ENCODE measurements around the gene C2orf76. TPM values are rescaled to one million over a fixed set of nuclear protein-coding genes. Genes with fewer than 3 reads are reported as not detected.

Gene C2orf76
- total RNA-seq, 1 experiment from 2014 or later: 5.7 TPM

DNA sequence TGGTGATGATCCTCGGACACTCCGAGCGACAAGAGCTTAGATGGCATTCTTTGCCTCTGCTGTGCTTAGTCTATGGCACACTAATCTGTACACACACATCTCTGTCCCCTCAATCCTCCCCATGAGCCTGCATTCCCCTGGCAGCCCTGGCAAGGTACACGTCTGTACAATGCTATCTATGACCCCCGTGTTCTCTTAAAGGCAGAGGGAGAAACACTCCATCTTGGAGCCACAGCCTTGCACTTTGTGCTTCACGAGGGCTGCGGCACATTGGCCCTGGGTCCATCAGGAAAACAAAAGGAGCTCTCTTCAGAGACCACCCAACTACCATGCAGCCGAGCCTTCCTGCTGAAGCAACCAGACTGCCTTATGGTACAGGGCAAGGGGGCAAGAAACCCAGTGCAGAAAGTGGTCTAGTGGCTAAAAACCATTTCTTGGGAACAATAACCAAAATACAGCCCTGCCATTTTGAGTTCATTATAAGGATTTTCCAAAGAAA is 100.5 kb downstream of the C2orf76 start:
- peak; percentile 17 for DNase-seq
- Histone ChIP-seq H2BK20ac (ENCODE audit: low read depth, low read length, poor library complexity, severe bottlenecking) (no peak overlapping the region), H4K91ac (ENCODE audit: insufficient read length, low read depth, low read length) (no peak overlapping the region), H3K4me1 (ENCODE audit: insufficient read depth, low read length) (no peaks in the 10 kb centered on the region; the same call in 1 of the 2 replicates), H3K27me3 (ENCODE audit: insufficient read depth, low read length) (no peaks in the 10 kb centered on the region), H3K27ac (ENCODE audit: insufficient read length, low read depth, low read length) (no peak overlapping the region), H4K20me1 (ENCODE audit: control insufficient read depth, insufficient read depth, insufficient read length) (no peaks in the 10 kb centered on the region), H3K56ac (ENCODE audit: insufficient read length, low read depth, low read length) (no peak overlapping the region), H2AFZ (ENCODE audit: low read length) (no peak overlapping the region), H2BK15ac (ENCODE audit: low read depth, low read length) (no peak overlapping the region), H2AK5ac (ENCODE audit: insufficient read length, low read length) (no peak overlapping the region), H3T11ph (ENCODE audit: low read length) (no peak overlapping the region), H3K23ac (ENCODE audit: insufficient read length, low read depth, low read length) (no peak overlapping the region), H3K23me2 (ENCODE audit: insufficient read length, low read depth, low read length, poor library complexity, severe bottlenecking) (no peaks in the 10 kb centered on the region), H2BK5ac (ENCODE audit: insufficient read length, low read length) (no peak overlapping the region), H3K9ac (ENCODE audit: extremely low read depth, insufficient read length, low read length) (no peak overlapping the region), H3K4ac (ENCODE audit: low read depth, low read length) (no peak overlapping the region), H4K5ac (ENCODE audit: insufficient read length, low read depth, low read length) (no peak overlapping the region), H3K18ac (ENCODE audit: insufficient read length, low read depth, low read length) (no peak overlapping the region), H3K79me2 (ENCODE audit: insufficient read depth, low read length) (no peaks in the 10 kb centered on the region), H2BK12ac (ENCODE audit: insufficient read length, low read depth, low read length) (no peak overlapping the region), H3K79me1 (ENCODE audit: insufficient read depth, low read depth, low read length, poor library complexity, severe bottlenecking) (no peaks in the 10 kb centered on the region), H3K14ac (ENCODE audit: insufficient read depth, low read length) (no peak overlapping the region), H4K8ac (replicated peaks; ENCODE audit: insufficient read length, low read depth, low read length) (no peak overlapping the region), H3K9me3 (ENCODE audit: control insufficient read depth, low read depth, low read length) (no peaks in the 10 kb centered on the region), H2BK120ac (ENCODE audit: low read depth, low read length, poor library complexity, severe bottlenecking) (no peak overlapping the region), H3K4me2 (ENCODE audit: insufficient read depth, insufficient read length, low read length) (no peak overlapping the region)
- Mint-ChIP-seq H3K9me3 (no peaks in the 10 kb centered on the region), H3K27ac (no peak overlapping the region), H3K27me3 (ENCODE audit: low read depth) (no peaks in the 10 kb centered on the region), H3K4me1 (peaks cover 23 to 26% of the 10 kb centered on the region in 2 experiments), H3K36me3 (ENCODE audit: insufficient read depth in 1 of 3, low read depth in 3 of 3) (peaks cover 0 to 9% (median 4%) of the 10 kb centered on the region in 3 experiments; a peak in 6 of 7 replicates), H3K4me3 (no peak overlapping the region)
- no CpG with 5 or more reads among the region's 8 CpGs for WGBS (ENCODE audit: extremely low coverage, insufficient read length, low lambda C conversion rate)
- TF ChIP-seq, protein P1, sequence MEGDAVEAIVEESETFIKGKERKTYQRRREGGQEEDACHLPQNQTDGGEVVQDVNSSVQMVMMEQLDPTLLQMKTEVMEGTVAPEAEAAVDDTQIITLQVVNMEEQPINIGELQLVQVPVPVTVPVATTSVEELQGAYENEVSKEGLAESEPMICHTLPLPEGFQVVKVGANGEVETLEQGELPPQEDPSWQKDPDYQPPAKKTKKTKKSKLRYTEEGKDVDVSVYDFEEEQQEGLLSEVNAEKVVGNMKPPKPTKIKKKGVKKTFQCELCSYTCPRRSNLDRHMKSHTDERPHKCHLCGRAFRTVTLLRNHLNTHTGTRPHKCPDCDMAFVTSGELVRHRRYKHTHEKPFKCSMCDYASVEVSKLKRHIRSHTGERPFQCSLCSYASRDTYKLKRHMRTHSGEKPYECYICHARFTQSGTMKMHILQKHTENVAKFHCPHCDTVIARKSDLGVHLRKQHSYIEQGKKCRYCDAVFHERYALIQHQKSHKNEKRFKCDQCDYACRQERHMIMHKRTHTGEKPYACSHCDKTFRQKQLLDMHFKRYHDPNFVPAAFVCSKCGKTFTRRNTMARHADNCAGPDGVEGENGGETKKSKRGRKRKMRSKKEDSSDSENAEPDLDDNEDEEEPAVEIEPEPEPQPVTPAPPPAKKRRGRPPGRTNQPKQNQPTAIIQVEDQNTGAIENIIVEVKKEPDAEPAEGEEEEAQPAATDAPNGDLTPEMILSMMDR (conservative IDR thresholded peaks at IDR 0.05): no peak

Measured in H9 (cell line).